HCT116 (cell line): ENCODE data around the gene DTWD1. TPM values are rescaled to one million over a fixed set of nuclear protein-coding genes. Genes with fewer than 3 reads are reported as not detected.
"Not testable (repeated sequence)": the region's sequence is repeated elsewhere in the genome, so short reads cannot be mapped to it uniquely, and the experiment has no call there.

Experiments
- ATAC-seq: fragments of 200-7000 bp; cut with Tn5 transposase; 2 replicates; pipeline ENCODE4 v1.9.1; 2020; ENCODE audit warnings: mild to moderate bottlenecking, moderate library complexity
- BruUV-seq: library from RNA; stranded (reverse); fragments of 400-500 nt; replicated peaks from 2 replicates; lab custom pipeline; 2021; lab: Mats Ljungman, UMichigan
- CTCF ChIA-PET: fragments of 300-600 bp; sonication (Branson Sonifier 250); formaldehyde crosslinking; loops from one replicate; lab custom pipeline; 2021; ENCODE audit warnings: antibody characterized with exemption; lab: Charles Lee
- POLR2A ChIA-PET: fragments of 300-600, 350-600 bp; sonication (Branson Sonifier 250); formaldehyde crosslinking; loops from one replicate; lab custom pipeline; 2021; ENCODE audit warnings: antibody characterized with exemption; lab: Charles Lee
- RAD21 ChIA-PET, 2 experiments: fragments of 300-600 bp; sonication (Branson Sonifier 250); formaldehyde crosslinking; loops; one replicate each; lab custom pipeline; 2023; ENCODE audit warnings: low total read pairs in 2 of 2; ENCODE audit not compliant: uncharacterized antibody in 2 of 2, unreplicated experiment in 2 of 2, low non-redundant PET in 1 of 2; lab: Charles Lee
- DNase-seq: peaks from one replicate; pipeline ENCODE4 v3.0.0-alpha.2; 2010; ENCODE audit warnings: low read depth, low spot score
- H2AFZ ChIP-seq: fragments of 200-600 bp; shearing (Covaris generic), sonication (generic); 2 replicates; pipeline ENCODE4 v1.6.1; 2017; ENCODE audit warnings: low read depth, mixed run types, mixed read lengths, antibody characterized with exemption, low read length; ENCODE audit not compliant: poor library complexity, severe bottlenecking
- H3K27ac ChIP-seq: 2 replicates; pipeline ENCODE4 v1.5.1; 2012; ENCODE audit warnings: low read depth, low read length
- H3K27me3 ChIP-seq: fragments of 200-600 bp; sonication (generic); 2 replicates; pipeline ENCODE4 v1.6.1; 2016; ENCODE audit warnings: mixed run types, low read length, mixed read lengths; ENCODE audit not compliant: insufficient read depth
- H3K36me3 ChIP-seq, 2 experiments: fragments of 200-500 bp in 1 of 2; fragments of 200-600 bp in 1 of 2; sonication (Bioruptor generic) in 1 of 2; sonication (generic) in 1 of 2; 2 replicates each; pipeline versions ENCODE4 v1.5.1 to v1.6.1; 2014 to 2016; ENCODE audit warnings: low read length in 2 of 2, inconsistent platforms in 1 of 2, mixed read lengths in 1 of 2, mixed run types in 1 of 2; ENCODE audit not compliant: insufficient read depth in 2 of 2, control insufficient read depth in 1 of 2
- H3K4me1 ChIP-seq, 2 experiments: fragments of 200-600 bp in 1 of 2; sonication (generic) in 1 of 2; 2 replicates each; pipeline versions ENCODE4 v1.5.1 to v1.6.1; 2012 to 2017; ENCODE audit warnings: low read length in 2 of 2, inconsistent platforms in 1 of 2, mild to moderate bottlenecking in 1 of 2, mixed read lengths in 1 of 2, mixed run types in 1 of 2, moderate library complexity in 1 of 2; ENCODE audit not compliant: insufficient read depth in 2 of 2, control insufficient read depth in 1 of 2
- H3K4me2 ChIP-seq: fragments of 200-600 bp; sonication (generic); 2 replicates; pipeline ENCODE4 v1.6.1; 2017; ENCODE audit warnings: mixed run types, low read length, mixed read lengths
- H3K4me3 ChIP-seq, 2 experiments: fragments of 200-600 bp in 1 of 2; sonication (generic) in 1 of 2; replicated peaks in 1 of 2; 2 replicates each; pipeline ENCODE4 v1.5.1; 2011 to 2016; ENCODE audit warnings: low read length in 2 of 2, control low read depth in 1 of 2, low read depth in 1 of 2, mild to moderate bottlenecking in 1 of 2, mixed read lengths in 1 of 2, mixed run types in 1 of 2
- H3K79me2 ChIP-seq: fragments of 200-600 bp; sonication (generic); 2 replicates; pipeline ENCODE4 v1.6.1; 2017; ENCODE audit warnings: mild to moderate bottlenecking, mixed run types, low read length, moderate library complexity, mixed read lengths; ENCODE audit not compliant: insufficient read depth
- H3K9ac ChIP-seq: fragments of 200-600 bp; sonication (generic); 2 replicates; pipeline ENCODE4 v1.6.1; 2016; ENCODE audit warnings: low read length, mixed read lengths
- H3K9me2 ChIP-seq: fragments of 200-600 bp; sonication (generic), shearing (Covaris generic); 2 replicates; pipeline ENCODE4 v1.6.1; 2017; ENCODE audit warnings: mixed run types, mild to moderate bottlenecking, moderate library complexity; ENCODE audit not compliant: insufficient read depth
- H3K9me3 ChIP-seq, 2 experiments: fragments of 200-500 bp in 1 of 2; fragments of 200-600 bp in 1 of 2; sonication (Bioruptor generic) in 1 of 2; sonication (generic) in 1 of 2; 2 replicates each; pipeline ENCODE4 v1.6.1; 2014 to 2017; ENCODE audit warnings: low read length in 2 of 2, mixed read lengths in 2 of 2, inconsistent platforms in 1 of 2, low read depth in 1 of 2, mild to moderate bottlenecking in 1 of 2, mixed run types in 1 of 2, moderate library complexity in 1 of 2; ENCODE audit not compliant: control insufficient read depth in 1 of 2, insufficient read depth in 1 of 2
- H4K20me1 ChIP-seq: fragments of 200-600 bp; sonication (generic), shearing (Covaris generic); 2 replicates; pipeline ENCODE4 v1.6.1; 2017; ENCODE audit warnings: mixed run types, mild to moderate bottlenecking, moderate library complexity; ENCODE audit not compliant: insufficient read depth
- JUND ChIP-seq: IDR thresholded peaks from 2 replicates; pipeline ENCODE4 v1.6.1; 2012
- SIN3A ChIP-seq: IDR thresholded peaks from 2 replicates; pipeline ENCODE4 v1.6.1; 2012; ENCODE audit warnings: low read depth
- ZFX ChIP-seq: fragments of 450-650 bp; IDR thresholded peaks from 2 replicates; pipeline ENCODE4 v1.6.1; 2017
- intact Hi-C: fragments of 100-400 bp; cut with micrococcal nuclease; formaldehyde crosslinking; loops from 2 replicates; pipeline ENCODE4 v1.10.0; 2022
- total RNA-seq: library from RNA; stranded (reverse); gene quantifications from one replicate; pipeline ENCODE4 v1.2.1, GENCODE V29; 2021; ENCODE audit not compliant: unreplicated experiment

The DTWD1 gene
- total RNA-seq, 1 experiment from 2014 or later = 34.5 TPM

DNA sequence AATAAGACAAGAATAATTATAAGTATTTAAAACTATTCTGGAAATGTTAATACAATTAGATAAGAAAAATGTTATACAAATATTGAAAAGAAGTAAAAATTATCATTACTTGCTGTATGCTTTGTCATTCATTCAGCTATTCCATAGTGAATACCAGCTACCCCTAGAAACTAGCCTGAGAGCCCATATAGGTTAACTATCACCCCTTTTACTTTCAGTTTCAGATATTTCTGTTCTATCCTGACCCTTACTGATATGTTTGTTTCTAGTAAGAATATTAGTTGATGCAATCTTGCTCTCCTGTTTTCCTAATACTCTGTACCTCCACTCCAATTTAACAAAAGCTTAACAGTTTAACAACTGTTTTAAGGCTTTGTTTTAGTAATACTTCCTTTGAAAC, 31.8 kb upstream of the DTWD1 start:
- intact Hi-C loops = loop anchor here (10.0 kb wide), 1 partner anchor 64 kb away; no protein-coding TSS in a partner anchor
- Histone ChIP-seq H3K4me1 (no peaks in the 10 kb centered on the region), H3K27ac (no peak overlapping the region), H3K4me2 (no peak overlapping the region), H3K9me3 (no peaks in the 10 kb centered on the region), H4K20me1 (no peaks in the 10 kb centered on the region), H3K4me3 (no peak overlapping the region), H3K79me2 (no peaks in the 10 kb centered on the region), H3K27me3 (no peaks in the 10 kb centered on the region), H3K9me2 (no peaks in the 10 kb centered on the region), H3K9ac (no peak overlapping the region), H3K36me3 (no peaks in the 10 kb centered on the region), H2AFZ (no peak overlapping the region)
- BruUV-seq = no TSS peak
- TF ChIP-seq ZFX (no peak), SIN3A (no peak), JUND (no peak)
- POLR2A ChIA-PET = no interaction called here
- DNase-seq (no peak), ATAC-seq (no peak)
- RAD21 ChIA-PET = no interaction called here
- CTCF ChIA-PET = no interaction called here

- intact Hi-C loops = not testable (repeated sequence)
These were observed 28.0 kb upstream of the DTWD1 start for GRCh38 chr15:49592829-49593316.

More at GRCh38 chr15:49592829-49593316, 28.0 kb upstream of the DTWD1 start:
- RAD21 ChIA-PET, H3K9me2 ChIP-seq, ATAC-seq, H3K79me2 ChIP-seq, H2AFZ ChIP-seq, H3K27ac ChIP-seq, CTCF ChIA-PET, H3K36me3 ChIP-seq, DNase-seq, BruUV-seq, H3K4me3 ChIP-seq, H3K9me3 ChIP-seq, POLR2A ChIA-PET, H3K27me3 ChIP-seq, H3K4me1 ChIP-seq, H3K9ac ChIP-seq, H3K4me2 ChIP-seq, H4K20me1 ChIP-seq: not testable (repeated sequence)
